Fibroblast of lung (primary cell): Measurements from ENCODE around the gene DAZ4. TPM values are rescaled to one million over a fixed set of nuclear protein-coding genes. Genes with fewer than 3 reads are reported as not detected.
"Not testable (repeated sequence)": the region's sequence is repeated elsewhere in the genome, so short reads cannot be mapped to it uniquely, and the experiment has no call there.

ENCODE experiments used
- DNase-seq, 2 donors: peaks; one replicate each; pipeline versions ENCODE4 v3.0.0 to v3.0.0-alpha.2; 2010; ENCODE audit warnings: low read depth in 2 of 2
- H2AFZ ChIP-seq: 2 replicates; pipeline ENCODE4 v1.5.1; 2012; ENCODE audit warnings: low read length, control low read depth, inconsistent platforms
- H3K27ac ChIP-seq: 2 replicates; pipeline ENCODE4 v1.5.1; 2011; ENCODE audit warnings: low read length, control low read depth; ENCODE audit not compliant: insufficient read depth
- H3K27me3 ChIP-seq: 2 replicates; pipeline ENCODE4 v1.5.1; 2011; ENCODE audit warnings: mild to moderate bottlenecking, low read length; ENCODE audit not compliant: control insufficient read depth, insufficient read depth
- H3K36me3 ChIP-seq: 2 replicates; pipeline ENCODE4 v1.5.1; 2011; ENCODE audit warnings: low read length; ENCODE audit not compliant: control insufficient read depth, insufficient read depth
- H3K4me1 ChIP-seq: 2 replicates; pipeline ENCODE4 v1.5.1; 2011; ENCODE audit warnings: low read length; ENCODE audit not compliant: control insufficient read depth, insufficient read depth; ENCODE audit errors: extremely low read depth
- H3K4me2 ChIP-seq: 2 replicates; pipeline ENCODE4 v1.5.1; 2011; ENCODE audit warnings: low read length, control low read depth; ENCODE audit not compliant: insufficient read depth; ENCODE audit errors: extremely low read depth
- H3K4me3 ChIP-seq, 4 experiments: fragments of 200-600 bp in 1 of 4; sonication (generic) in 1 of 4; replicated peaks in 1 of 4; 2 replicates each; pipeline ENCODE4 v1.5.1; 2011 to 2016; ENCODE audit warnings: low read length in 4 of 4, low read depth in 3 of 4, mild to moderate bottlenecking in 3 of 4, control low read depth in 2 of 4, inconsistent platforms in 1 of 4, mixed read lengths in 1 of 4; ENCODE audit not compliant: insufficient read depth in 1 of 4; ENCODE audit errors: control extremely low read depth in 1 of 4
- H3K79me2 ChIP-seq: 2 replicates; pipeline ENCODE4 v1.5.1; 2012; ENCODE audit warnings: mild to moderate bottlenecking, low read length, inconsistent platforms; ENCODE audit not compliant: control insufficient read depth, insufficient read depth
- H3K9ac ChIP-seq: 2 replicates; pipeline ENCODE4 v1.5.1; 2011; ENCODE audit warnings: mild to moderate bottlenecking, low read length, control low read depth; ENCODE audit not compliant: insufficient read depth
- H3K9me3 ChIP-seq: 2 replicates; pipeline ENCODE4 v1.5.1; 2012; ENCODE audit warnings: low read depth, low read length; ENCODE audit not compliant: control insufficient read depth, insufficient read depth
- H4K20me1 ChIP-seq: 2 replicates; pipeline ENCODE4 v1.5.1; 2011; ENCODE audit warnings: low read length; ENCODE audit not compliant: control insufficient read depth, insufficient read depth; ENCODE audit errors: extremely low read depth
- polyA minus RNA-seq: library from RNA; depleted of rRNA, polyadenylated mRNA; stranded (reverse); fragments of >200 nt; gene quantifications from 2 replicates; pipeline ENCODE4 v1.2.3, GENCODE V29; 2011; ENCODE audit warnings: low replicate concordance
- polyA plus RNA-seq, 2 donors: library from polyadenylated mRNA; depleted of rRNA in 1 of 2; stranded (reverse) in 1 of 2; unstranded in 1 of 2; fragments of >200 nt; gene quantifications; 2 replicates each; pipeline ENCODE4 v1.2.1, GENCODE V29; 2011 to 2012; ENCODE audit warnings: missing spikeins in 1 of 2
- total RNA-seq: library from RNA; depleted of rRNA; stranded (reverse); fragments of >200 nt; gene quantifications from 2 replicates; pipeline ENCODE4 v1.2.1, GENCODE V29; 2014

The DAZ4 gene, protein sequence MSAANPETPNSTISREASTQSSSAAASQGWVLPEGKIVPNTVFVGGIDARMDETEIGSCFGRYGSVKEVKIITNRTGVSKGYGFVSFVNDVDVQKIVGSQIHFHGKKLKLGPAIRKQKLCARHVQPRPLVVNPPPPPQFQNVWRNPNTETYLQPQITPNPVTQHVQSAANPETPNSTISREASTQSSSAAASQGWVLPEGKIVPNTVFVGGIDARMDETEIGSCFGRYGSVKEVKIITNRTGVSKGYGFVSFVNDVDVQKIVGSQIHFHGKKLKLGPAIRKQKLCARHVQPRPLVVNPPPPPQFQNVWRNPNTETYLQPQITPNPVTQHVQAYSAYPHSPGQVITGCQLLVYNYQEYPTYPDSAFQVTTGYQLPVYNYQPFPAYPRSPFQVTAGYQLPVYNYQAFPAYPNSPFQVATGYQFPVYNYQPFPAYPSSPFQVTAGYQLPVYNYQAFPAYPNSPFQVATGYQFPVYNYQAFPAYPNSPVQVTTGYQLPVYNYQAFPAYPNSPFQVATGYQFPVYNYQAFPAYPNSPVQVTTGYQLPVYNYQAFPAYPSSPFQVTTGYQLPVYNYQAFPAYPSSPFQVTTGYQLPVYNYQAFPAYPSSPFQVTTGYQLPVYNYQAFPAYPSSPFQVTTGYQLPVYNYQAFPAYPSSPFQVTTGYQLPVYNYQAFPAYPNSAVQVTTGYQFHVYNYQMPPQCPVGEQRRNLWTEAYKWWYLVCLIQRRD
- total RNA-seq: not detected in 2 replicates
- polyA plus RNA-seq: not detected in 2 replicates
- polyA plus RNA-seq (2012): not detected in 2 replicates
- not detected in 2 replicates for polyA minus RNA-seq

DNA sequence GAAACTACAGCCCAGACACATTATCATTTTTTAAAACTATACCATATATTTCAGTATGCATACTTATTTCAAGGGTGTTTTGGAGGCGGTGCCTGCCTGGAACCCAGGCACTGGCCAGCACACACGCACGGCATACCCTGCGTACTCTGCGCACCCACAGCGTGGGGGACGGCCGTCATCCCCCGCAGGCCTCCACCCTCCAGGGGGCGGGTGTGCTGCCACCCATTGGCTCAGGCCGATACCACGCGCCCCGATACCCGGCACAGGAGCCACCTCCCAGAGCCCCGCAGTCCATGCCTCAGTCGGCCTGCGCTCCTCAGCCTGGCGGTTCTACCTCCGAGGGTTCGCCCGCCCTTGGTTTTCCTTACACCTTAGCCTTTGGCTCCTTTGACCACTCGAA lies at the start of gene DAZ4:
Gene DAZ4, plus strand, starts transcription at position 301 of the 400 bp plus-strand sequence. CDS start 208 bp downstream, outside the sequence.
- not testable (repeated sequence) for H3K27ac ChIP-seq, H2AFZ ChIP-seq, H4K20me1 ChIP-seq, H3K4me3 ChIP-seq, DNase-seq, H3K79me2 ChIP-seq, H3K27me3 ChIP-seq, H3K4me1 ChIP-seq, H3K9ac ChIP-seq, H3K4me2 ChIP-seq, H3K36me3 ChIP-seq, H3K9me3 ChIP-seq

DNA sequence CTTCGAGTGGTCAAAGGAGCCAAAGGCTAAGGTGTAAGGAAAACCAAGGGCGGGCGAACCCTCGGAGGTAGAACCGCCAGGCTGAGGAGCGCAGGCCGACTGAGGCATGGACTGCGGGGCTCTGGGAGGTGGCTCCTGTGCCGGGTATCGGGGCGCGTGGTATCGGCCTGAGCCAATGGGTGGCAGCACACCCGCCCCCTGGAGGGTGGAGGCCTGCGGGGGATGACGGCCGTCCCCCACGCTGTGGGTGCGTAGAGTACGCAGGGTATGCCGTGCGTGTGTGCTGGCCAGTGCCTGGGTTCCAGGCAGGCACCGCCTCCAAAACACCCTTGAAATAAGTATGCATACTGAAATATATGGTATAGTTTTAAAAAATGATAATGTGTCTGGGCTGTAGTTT lies 20.4 kb upstream of the DAZ4 start, which contains the start of gene DAZ3:
Gene DAZ3, minus strand, starts transcription at position 101 of the 400 bp plus-strand sequence. CDS start 208 bp downstream, outside the sequence.
- not testable (repeated sequence) for H3K27ac ChIP-seq, H3K9ac ChIP-seq, H4K20me1 ChIP-seq, DNase-seq, H3K4me1 ChIP-seq, H3K4me3 ChIP-seq, H3K4me2 ChIP-seq, H2AFZ ChIP-seq, H3K27me3 ChIP-seq, H3K9me3 ChIP-seq, H3K79me2 ChIP-seq, H3K36me3 ChIP-seq

DNA sequence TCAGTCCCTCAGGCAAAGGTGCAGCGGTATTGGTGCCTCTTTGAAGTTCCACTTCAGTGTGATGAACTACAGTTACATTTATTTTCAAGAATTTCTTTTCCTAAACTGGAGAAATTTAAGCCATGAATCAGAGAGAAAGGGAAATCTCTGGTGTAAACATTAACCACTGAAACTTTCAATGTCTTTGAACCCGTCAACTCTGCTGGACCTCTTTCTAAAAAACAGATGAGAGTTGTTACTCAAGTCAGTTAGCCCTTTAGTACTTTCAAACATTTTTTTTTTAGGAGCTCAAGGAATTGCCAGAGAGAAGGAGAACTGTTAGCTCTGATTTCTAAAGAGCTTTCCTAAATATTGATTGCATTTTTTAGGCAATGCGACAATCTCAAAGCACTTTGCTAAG lies 11.9 kb upstream of the DAZ4 start:
- not testable (repeated sequence) for H3K4me2 ChIP-seq, H3K27me3 ChIP-seq, H3K27ac ChIP-seq, H3K36me3 ChIP-seq, H3K4me1 ChIP-seq, H3K79me2 ChIP-seq, H3K9me3 ChIP-seq, DNase-seq, H3K9ac ChIP-seq, H2AFZ ChIP-seq, H3K4me3 ChIP-seq, H4K20me1 ChIP-seq

DNA sequence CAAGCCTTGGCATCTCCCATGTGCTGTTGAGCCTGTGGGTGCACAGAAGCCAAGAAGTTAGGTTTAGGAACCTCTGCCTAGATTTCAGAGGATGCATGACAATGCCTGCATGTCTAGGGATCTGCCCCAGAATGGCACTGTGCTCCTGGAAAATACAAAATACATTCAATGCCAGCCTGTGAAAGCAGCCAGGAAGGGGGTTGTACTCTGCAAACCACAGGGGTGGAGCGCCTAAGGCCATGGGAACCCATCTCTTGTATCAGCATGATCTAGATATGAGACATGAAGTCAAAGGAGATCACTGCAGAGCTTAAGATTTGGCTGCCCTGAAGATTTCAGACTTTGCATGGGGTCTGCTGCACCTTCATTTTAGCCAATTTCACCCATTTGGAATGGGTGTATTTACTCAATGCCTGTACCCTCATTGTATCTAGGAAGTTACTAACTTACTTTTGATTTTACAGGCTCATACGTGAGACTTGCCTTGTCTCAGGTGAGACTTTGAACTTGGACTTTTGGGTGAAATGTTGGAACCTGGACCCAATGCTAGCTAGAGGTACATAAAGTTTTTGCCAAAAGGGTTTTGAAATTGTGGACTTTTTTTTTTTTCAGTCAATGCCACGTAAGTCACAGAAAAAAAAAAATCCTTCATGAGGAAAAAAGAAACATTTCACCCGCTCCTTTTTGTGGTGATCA lies 9.4 kb upstream of the DAZ4 start:
- not testable (repeated sequence) for H3K4me3 ChIP-seq, DNase-seq, H3K27me3 ChIP-seq, H2AFZ ChIP-seq, H3K9ac ChIP-seq, H4K20me1 ChIP-seq, H3K9me3 ChIP-seq, H3K36me3 ChIP-seq, H3K27ac ChIP-seq, H3K4me2 ChIP-seq, H3K4me1 ChIP-seq, H3K79me2 ChIP-seq

DNA sequence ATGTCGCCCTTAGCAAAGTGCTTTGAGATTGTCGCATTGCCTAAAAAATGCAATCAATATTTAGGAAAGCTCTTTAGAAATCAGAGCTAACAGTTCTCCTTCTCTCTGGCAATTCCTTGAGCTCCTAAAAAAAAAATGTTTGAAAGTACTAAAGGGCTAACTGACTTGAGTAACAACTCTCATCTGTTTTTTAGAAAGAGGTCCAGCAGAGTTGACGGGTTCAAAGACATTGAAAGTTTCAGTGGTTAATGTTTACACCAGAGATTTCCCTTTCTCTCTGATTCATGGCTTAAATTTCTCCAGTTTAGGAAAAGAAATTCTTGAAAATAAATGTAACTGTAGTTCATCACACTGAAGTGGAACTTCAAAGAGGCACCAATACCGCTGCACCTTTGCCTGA lies 8.7 kb upstream of the DAZ4 start:
- not testable (repeated sequence) for H2AFZ ChIP-seq, H3K36me3 ChIP-seq, H3K4me2 ChIP-seq, DNase-seq, H3K9ac ChIP-seq, H4K20me1 ChIP-seq, H3K4me1 ChIP-seq, H3K79me2 ChIP-seq, H3K4me3 ChIP-seq, H3K9me3 ChIP-seq, H3K27ac ChIP-seq, H3K27me3 ChIP-seq
